HG02884 (cell line): ENCODE results near the gene TTC34.
"Not testable (repeated sequence)": the region's sequence is repeated elsewhere in the genome, so short reads cannot be mapped to it uniquely, and the experiment has no call there.

Experiments used
- ATAC-seq: cut with Tn5 transposase; IDR thresholded peaks from one replicate; pipeline ENCODE4 v1.9.1; 2021; ENCODE audit warnings: mild to moderate bottlenecking, moderate library complexity; ENCODE audit not compliant: unreplicated experiment

Gene TTC34

GRCh38 chr1:2630498-2631135 lies 170.9 kb downstream of the TTC34 start:
- ATAC-seq, result no peak

- ATAC-seq, result no peak
Observed at GRCh38 chr1:2629627-2630497, 171.6 kb downstream of the TTC34 start.

- no peak for ATAC-seq
Observed at GRCh38 chr1:2628933-2629626, 172.4 kb downstream of the TTC34 start.

DNA sequence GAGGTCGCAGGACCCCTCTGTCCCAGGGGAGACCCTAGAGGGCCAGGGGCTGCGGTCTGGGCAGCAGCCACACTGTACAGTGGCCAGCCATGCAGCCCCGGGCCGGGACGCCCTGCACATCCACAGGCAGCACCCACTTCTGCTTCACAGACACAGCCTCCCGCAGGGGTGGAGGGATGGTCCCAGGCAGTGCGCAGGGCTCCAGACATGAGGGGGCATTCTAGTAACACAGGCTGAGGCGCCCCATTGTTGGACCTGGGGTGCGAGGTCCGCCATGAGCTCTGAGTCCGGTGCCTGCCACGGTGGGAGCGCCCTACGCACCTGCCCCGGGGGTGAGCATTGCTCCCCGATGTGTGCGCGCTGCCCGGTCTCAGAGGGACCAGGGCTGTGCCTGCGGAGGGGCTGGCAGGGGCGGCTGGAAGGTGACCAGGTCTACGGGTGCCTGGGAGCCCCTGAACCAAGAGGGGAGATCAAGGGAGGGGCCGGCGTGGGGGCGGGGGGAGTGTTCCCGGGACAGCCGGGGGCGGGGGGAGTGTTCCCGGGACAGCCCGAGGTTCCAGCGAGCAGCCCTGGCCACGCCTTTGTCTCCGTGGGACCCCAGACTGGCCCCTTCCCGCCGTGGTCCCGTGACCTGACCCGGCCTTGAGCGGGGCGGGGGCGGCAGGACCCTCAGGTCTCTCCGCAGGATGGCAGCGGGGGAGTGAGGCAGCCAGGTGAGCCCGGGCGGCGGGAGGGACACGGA lies 173.1 kb downstream of the TTC34 start:
- ATAC-seq, result no peak

DNA sequence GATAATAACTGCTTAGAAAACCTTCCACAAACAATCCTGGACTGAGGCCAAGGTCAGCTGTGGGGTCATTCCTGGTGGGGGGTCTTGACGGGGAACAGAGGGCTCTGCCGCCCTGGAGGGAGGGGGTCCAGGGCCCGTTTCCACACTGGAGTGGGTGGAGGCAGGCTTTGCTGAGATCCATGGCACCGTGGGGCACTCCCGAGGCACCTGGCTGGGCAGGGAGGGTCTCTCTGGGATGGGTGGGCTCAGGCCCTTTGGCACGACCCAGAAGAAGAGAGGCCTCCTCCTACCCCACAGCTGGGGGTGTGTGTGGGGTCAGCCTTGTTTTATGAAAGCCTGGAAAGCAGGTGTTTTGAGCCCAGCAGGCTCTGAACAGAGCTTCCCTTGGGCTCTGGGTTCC lies 173.7 kb downstream of the TTC34 start:
- ATAC-seq, result no peak

DNA sequence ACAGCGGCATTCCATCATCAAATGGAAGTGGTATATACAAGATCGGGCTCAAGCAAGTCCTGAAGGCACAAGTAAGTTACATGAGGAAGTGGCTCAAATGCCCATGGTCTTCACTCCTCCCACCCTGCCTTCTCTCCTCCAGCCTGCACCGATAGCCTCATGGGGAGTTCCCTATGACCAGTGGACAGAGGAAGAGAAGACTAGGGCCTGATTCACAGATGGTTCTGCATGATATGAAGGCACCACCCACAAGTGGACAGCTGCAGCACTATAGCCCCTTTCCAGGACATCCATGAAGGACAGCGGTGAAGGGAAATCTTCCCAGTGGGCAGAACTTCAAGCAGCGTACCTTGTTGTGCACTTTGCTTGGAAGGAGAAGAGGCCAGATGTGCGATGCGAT lies 175.7 kb downstream of the TTC34 start:
- ATAC-seq, result not testable (repeated sequence)

DNA sequence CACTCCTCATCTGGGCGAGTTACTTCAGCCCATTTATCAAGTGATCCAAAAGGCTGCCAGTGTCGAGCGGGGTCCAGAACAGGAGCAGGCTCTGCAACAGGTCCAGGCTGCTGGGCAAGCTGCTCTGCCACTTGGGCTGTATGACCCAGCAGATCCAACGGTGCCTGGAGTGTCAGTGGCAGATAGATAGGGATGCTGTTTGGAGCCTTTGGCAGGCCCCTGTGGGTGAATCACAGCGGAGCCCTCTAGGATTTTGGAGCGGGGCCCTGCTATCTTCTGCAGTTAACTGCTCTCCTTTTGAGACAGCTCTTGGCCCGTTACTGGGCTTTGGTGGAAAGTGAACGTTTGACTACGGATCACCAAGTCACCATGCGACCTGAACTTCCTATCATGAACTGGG lies 176.2 kb downstream of the TTC34 start:
- no peak for ATAC-seq

DNA sequence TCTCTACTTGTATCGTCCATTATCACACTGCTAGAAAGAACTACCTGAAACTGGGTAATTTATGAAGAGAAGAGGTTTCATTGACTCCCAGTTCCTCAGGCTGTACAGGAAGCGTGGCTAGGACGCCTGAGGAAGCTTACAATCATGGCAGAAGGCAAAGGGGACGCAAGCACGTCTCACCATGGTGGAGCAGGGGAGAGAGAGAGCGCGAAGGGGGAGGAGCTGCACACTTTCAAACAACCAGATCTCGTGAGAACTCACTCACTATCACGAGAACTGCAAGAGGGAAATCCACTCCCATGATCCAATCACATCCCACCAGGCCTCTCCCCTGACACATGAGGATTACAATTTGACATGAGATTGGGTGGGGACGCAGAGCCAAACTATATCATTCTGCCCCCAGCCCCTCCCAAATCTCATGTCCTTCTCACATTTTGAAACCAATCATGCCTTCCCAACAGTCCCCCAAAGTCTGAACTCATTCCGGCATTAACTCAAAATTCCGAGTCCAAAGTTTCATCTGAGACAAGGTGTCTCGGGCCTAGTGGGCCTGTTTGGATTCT lies 176.7 kb downstream of the TTC34 start:
- ATAC-seq, result no peak

GRCh38 chr1:2623571-2624337 lies 177.7 kb downstream of the TTC34 start:
- ATAC-seq, result no peak

DNA sequence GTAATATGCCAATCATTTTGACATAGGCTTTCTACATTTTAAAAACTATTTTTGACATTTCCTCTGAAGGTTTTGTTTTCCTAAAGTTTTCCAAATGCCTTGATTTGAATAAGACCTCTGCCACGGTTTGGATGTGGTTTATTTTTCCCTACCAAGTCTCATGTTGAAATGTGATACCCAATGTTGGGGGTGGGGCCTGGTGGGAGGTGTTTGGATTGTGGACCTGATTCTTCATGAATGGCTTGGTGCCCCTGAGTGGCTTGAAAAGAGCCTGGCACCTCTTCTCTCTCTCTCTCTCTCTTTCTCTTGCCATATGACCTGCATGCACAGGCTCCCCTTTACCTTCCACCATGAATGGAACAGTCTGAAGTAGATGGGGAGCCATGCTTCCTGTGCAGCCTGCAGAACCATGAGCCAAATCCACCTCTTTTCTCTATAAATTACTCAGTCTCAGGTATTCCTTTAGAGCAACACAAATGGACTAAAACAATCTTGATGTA lies 183.5 kb downstream of the TTC34 start:
- no peak for ATAC-seq

DNA sequence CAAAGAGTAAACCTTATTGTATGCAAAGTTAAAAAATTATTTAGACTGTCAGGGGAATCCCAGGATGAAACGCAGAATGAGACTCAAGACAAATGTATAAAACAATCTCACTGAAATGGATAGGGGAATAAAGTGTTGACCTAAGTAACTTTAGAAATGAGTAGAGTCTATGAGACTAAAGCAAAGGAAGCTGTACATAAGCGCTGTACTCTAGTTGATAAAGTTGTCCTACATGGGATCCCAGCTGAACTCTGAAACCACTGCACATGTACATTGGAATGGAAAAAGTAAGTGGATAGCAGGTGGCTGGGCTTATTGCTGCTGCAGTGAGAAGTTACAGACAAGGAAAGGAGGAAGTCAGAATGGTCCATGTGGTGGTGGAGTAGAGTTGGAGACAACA lies 187.3 kb downstream of the TTC34 start:
- no peak for ATAC-seq

GRCh38 chr1:2612591-2613365 lies 188.7 kb downstream of the TTC34 start:
- no peak for ATAC-seq

DNA sequence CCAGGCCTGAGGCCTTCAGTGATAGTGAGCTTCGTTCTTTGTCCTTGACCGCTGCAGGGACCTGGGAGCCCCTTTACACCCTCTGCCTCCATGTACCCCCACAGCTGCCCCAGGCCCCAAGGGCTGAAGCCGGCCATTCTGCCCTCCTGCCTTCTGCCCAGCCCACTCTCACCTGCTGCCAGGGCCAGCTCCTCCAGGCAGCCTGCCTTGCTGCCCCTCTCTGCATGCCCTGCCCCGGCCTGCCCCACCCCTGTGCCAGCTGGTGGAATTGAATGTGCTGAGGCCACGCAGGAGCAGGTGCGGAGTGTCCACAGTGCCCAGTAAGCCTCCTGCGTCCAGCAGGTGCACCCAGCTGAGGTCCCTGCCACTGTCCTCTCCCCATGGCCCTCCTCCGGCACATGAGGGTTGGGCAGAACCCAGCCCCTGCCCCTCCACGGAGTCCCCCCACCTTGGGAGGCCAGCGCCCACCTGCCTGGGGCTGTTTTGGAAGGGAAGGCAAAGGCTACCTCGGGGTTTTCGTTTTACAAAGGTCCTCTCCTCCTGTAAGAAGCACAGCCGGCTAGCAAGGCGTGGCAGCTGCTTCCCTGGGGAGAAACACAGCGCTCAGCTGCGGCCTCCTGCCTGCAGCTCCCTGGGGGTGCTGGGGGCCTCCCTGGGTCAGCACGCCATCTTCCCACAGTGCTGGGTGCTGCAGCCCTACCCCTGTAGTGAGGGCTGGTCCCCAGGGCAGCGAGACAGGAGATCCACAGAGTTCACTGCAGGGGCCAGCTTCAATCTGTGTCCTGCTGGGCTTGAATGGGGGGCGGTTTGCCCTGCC lies 189.7 kb downstream of the TTC34 start:
- no peak for ATAC-seq

GRCh38 chr1:2611031-2611501 lies 190.4 kb downstream of the TTC34 start:
- no peak for ATAC-seq

- ATAC-seq, result no peak
Observed at GRCh38 chr1:2610036-2610959, 191.2 kb downstream of the TTC34 start.

DNA sequence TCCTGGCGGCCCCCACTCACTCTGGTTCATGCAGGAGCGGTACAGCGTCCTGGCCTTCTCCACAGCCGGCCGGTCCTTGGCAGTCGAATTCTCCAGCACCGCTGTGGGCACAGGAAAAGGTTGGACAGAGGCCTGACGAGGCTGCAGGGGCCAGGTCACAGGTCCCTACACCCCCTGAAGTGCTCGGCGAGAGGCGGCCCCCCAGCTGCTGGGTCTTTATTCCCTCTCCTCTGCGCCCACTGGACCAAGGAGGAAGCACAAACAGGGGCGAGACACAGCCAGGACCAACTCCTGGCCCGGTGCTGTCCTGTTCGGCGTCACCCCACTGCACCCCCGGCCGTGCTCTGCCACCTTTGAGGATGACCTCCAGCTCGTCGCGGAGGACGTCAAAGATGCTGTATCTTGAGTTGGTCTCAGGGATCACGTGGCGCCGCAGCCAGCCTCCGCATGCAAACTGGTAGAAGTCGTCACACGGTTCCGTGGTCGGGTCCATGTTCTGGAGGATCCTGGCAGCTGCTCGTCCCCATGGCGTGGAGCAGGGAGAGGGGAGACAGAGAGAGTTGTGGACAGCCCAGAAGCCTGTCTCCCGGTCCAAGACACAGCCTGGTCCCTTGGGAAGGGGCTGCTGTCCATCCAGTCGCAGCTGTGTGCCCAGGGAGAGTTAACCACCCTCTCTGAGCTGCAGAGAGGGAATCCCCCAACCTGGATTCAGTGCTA lies 192.0 kb downstream of the TTC34 start:
- no peak for ATAC-seq
